HG03571 (cell line): ENCODE data around the gene DAB2IP.

Experiments used
- ATAC-seq: cut with Tn5 transposase; IDR thresholded peaks from one replicate; pipeline ENCODE4 v1.9.1; 2021; ENCODE audit not compliant: unreplicated experiment

DAB2IP gene

GRCh38 chr9:121625590-121625989, 25.8 kb upstream of the DAB2IP start:
- ATAC-seq: no peak

GRCh38 chr9:121626012-121626411, 25.4 kb upstream of the DAB2IP start:
- ATAC-seq: no peak

DNA sequence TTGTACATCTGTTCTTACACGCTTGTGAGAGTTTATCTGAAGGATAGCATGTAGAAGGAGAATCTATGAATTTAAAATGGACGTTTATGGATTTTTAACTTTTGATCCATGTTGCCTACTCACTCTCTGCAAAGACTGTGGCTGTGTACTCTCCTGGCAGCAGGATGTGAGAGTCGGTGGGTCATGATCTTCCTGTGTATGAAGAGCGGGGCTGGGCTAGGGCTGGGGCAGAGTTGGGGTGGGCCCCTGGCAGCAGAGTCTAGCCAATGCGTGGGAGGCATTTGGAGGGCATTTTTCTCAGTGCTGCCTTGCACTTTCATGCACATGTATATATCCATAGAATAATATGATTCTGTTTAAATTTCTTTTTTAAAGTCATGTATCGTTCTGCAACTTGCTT, 24.0 kb upstream of the DAB2IP start:
- ATAC-seq: no peak

DNA sequence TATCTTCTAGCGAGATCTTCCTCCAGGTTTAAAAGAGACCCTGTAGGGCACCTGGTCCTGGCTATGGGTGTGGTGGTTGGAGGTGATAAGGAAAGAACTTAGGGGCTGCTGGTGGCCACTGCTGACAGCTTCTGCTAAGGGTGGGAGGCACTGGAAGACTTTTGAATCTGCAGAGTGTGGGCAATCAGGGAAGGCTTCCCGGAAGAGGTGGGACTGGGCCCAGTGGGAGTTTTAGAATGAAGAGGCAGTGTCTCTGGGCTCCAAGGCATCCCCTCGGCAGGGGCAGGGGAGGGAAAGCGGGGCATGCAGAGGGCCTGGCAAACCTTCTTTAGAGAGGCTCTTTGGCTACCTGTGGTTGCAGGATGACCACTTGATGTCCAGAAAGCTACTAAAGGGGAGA, 23.0 kb upstream of the DAB2IP start:
- ATAC-seq: no peak

DNA sequence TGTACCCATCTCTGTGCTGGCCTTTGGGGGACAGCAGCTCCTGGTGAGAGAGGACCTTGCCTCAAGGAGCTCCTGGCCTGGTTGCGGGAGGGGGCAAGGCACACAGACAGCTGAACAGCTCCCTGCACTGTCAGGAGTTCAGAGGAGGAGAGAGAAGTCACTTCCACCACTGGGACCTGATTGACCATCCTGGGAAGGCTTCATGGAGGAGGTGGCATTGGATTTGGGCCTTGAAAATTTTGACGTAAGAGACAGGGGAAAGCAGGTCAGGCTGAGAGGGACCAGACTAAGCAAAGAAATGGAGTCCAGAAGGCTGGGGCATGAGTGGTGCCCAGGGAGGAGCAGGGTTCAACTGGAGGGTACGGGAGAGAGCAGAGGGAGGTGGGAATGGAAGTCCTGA, 20.3 kb upstream of the DAB2IP start:
- ATAC-seq: no peak

DNA sequence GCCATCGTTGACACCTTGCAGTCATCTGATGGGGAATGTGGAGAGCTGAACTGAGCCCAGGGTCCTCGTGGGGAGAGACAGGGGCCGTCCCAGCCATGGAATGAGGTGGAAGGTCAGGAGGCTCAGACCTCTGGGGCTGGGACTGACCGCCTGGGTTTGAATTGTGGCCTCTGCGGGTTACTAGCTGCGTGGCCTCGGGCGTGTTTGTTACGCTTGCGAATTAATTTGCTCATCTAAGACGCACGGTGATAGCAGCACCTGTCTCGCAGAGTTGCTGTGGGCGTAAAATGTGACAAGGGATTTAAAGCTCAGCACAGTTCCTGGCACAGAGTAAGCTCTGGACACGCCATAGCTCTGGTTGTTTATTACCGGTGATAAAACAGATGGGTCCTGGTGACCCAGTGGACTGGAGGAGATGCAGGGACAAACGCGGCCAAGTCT, 19.4 kb upstream of the DAB2IP start:
- ATAC-seq: no peak

- ATAC-seq: no peak
Measured at GRCh38 chr9:121633119-121633714, 18.2 kb upstream of the DAB2IP start.

DNA sequence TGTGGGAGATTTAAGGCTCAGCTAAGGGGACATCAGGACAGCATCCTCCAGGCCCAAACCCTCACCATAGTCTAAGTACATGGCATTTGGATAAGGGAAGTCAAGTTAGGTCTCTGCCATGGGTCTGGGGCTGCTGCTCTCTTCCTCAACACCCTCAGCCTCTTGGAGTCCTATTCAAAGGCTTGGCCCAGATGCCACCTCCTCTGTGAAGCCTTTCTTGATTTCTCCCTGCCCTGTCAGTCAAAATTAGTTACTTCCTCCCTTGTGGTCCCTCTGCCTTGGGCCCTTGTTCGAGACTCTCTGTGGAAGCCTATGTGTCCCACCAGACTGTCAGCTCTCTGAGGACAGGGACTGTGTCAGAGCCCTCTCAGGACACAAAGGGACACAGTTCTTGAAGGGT, 17.7 kb upstream of the DAB2IP start:
- ATAC-seq: no peak

- ATAC-seq: no peak
Measured at GRCh38 chr9:121634329-121635261, 16.8 kb upstream of the DAB2IP start.

DNA sequence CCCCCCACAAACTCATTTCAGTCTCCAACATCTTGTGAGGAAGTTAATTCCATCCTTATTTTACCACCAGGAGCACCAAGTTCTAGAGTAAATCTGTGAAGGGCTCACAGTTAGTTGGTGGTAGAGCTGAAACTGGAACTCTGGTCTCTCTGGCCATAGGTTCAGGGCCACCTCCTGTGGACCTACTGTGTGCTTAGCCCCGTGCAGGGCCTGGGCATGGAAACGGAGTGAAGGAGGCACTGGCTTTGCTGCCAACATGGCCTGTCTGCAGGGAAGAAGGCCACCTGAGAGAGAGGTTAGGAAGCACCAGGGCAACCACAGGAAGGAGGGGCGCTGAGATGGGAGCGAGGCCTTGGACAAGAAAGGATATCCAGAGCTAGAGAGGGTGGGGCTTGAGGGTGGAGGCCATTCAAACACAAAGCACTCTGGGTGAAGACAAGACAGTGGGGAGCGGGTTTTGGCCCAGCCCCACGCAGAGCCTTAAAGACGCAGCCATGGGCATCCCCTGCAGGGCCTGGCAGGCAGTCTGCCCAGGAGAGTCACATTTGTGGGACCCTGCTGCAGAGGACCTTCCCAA, 16.0 kb upstream of the DAB2IP start:
- no peak for ATAC-seq

DNA sequence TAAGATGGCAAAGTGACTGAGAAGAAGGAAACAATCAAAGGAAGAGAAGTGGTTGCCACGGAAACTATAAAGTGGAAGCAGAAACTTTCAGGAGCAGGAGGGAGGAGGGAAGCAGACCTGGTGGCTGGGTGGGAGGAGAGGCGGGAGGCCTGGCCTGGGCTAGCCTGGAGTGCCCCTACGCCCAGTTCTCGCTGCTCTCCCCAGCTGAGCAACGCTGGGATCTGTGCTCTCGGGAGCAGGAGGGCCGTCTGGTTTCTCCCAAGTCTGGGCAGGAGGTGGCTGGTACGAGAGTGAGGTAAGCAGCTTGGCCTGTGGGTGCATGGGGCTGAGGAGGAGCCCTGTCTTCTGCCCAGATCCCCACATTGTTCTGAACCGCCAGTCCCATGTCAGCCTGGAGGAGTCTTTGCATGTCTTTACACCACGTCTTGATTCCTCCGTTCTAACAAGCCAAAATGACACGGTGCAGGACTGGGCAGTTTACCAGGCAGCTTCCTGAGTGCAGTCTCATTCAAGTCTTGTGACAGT, 15.0 kb upstream of the DAB2IP start:
- no peak for ATAC-seq

DNA sequence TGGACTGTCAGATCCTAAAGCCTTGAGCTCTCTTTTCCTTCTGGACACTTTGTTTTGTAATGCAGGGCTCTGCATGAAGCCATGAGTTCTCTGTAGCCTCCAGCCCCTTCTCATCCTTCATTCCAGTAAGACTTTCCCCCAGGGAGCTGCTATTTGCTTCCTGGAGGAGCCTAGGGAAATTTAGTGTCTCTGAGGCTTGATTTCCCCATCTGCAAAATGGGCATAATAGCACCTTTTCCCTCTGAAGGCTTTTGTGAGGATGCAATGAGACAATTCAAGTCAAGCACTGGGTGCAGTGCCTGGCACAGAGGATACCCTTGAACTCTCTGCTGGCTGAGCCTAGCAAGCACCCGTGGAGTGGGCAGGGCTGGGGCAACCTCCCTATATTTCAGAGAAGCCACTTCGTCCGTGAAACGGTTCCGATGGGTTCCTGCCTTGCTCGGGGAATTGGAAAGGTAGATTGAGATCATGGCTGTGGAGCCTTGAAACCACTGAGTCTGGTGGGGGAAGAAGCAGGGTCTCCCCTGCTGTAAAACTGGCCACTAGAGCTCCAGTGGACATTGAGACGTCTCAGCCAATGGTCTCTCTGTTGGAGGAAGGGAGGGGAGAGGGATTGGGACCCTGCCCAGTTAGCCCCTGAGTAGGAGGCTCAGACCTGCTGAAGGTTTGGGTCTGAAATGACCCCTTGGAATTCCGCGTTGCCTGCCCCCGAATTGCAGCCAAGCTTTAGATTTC, 14.3 kb upstream of the DAB2IP start:
- no peak for ATAC-seq

DNA sequence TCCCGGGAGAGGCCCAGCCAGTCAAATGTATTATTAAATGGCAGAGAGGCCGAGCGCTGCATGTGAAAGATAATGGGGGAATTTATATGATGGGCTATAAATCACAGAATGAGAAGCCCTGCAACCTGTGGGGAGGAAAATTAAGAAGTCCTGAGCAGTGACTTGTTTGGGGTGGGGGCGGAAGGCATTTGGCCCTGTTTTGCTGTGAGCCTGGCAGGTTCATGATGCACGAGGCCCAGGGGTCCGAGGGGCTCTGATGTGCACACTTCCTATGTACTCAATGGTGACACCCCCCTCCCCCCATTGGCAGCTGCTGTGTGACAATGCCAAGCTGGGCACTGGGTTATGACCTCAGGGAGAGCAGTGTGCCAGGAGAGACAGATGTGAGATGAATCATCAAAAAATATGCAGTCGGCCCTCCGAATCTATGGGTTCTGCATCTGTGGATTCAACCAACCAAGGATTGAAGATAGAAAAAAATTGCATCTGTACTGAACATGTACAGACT, 13.7 kb upstream of the DAB2IP start:
- ATAC-seq: no peak

GRCh38 chr9:121638399-121638798, 13.0 kb upstream of the DAB2IP start:
- no peak for ATAC-seq

DNA sequence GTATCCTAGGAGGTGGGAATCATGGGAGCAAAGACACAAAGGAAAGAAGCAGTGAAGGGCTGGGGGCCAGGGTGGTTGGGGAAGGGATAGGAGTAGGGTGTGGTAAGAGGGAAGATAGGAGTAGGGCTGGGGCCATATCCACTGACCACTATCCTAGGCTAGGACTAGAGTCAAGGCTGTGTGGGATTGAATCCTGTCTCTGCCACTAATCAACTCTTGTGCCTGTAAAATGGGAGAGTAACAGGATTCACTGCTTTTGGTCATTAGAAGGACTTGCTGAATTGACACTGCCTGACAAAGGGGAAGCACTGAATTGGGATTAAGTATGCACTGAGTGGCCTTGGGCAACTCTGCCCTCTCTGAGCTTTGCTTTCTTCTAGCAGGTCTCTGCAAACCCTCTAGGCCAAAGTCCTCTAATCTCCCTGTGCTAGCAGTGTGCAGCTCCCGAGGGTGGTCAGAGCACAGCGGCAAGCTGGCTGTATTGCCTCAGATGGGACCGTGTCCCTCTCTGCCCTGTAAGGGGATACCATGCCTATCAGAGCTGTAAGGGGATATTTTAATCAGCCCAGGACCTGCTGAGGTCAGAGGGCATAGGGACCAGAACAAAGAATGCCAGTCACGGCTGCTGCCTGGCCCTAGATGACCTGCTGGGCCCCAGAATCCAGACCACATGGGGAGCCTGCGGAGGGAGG, 12.4 kb upstream of the DAB2IP start:
- no peak for ATAC-seq

- no peak for ATAC-seq
Measured at GRCh38 chr9:121639619-121640018, 11.8 kb upstream of the DAB2IP start.

DNA sequence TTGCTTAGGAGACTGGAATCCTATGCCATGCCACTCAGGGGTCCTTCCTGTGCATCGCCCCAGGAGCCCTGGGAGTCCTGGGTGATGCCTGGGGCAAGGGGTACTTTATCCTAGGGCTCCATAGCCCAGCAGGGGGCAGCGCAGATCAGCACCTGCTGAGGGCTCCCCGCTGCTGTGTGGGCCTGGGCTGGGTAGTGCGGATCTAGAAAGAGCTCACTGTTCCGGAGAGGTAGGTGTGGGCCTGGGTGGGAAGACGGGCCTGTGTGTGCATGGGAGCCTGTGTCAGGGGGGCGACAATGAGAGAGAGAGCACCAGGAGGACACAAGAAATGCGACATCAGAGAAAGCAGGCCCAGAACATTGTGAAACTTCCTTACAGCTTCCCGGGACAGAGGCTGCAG, 11.4 kb upstream of the DAB2IP start:
- no peak for ATAC-seq

- no peak for ATAC-seq
Measured at GRCh38 chr9:121640491-121641223, 10.8 kb upstream of the DAB2IP start.

- no peak for ATAC-seq
Measured at GRCh38 chr9:121641224-121641611, 10.2 kb upstream of the DAB2IP start.

DNA sequence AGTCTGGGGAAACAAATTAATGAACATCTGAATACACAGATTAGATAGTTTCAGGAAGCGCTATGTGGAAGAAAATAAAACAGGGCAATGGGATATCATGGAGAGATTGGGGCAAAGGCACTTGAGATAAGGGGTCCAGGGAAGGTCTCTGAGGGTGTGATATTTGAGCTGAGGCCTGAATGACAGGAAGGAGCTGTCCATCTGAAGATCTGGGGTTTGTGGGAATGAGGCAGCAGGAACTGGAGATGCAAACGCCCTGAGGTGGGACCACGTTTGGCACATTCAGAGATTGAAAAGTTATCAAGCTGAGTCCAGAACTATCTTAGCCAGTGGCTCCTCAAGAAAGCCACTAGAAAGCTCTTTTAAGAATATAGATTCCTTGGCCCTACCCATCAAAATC, 8.7 kb upstream of the DAB2IP start:
- no peak for ATAC-seq
